ENCODE measurements around the gene NTN5.
"Not testable (repeated sequence)": the region's sequence is repeated elsewhere in the genome, so short reads cannot be mapped to it uniquely, and the experiment has no call there.

Gene NTN5

DNA sequence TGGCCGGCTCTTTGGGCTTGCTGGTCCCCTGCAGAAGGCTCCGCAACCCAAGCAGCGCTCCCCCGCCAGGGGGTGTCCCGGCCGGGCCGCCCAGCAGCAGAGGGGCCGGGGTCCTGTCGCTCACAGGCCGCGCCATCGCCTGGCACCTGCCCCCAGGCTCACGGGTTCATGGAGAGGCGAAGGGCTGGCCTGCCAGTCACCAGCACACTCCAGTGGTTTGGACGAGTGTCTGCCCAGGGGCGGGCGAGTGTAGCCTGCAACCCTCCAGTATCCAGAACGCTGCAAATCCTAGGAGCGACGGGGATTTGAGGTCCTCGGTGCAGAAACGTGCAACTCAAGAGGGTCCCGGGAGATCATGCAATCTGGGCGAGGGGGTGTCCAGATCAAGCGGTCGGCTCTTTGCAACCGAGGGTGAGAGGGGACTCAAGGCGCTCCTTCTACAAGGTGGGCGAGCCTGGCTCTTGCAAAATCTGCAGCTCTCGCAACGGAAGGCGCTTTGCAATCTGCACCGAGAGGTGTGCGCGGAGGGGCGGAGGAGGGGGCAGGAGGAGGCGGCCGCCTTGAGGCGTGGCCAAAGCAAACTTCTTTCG is 35.9 kb downstream of the NTN5 start, which contains the start of gene DBP:
Gene DBP (minus strand): TSS at position 521 of the 590 bp plus-strand sequence. CDS start 385 bp downstream, at position 136.
- 1% methylated on average over 40 of the region's 40 CpGs for WGBS, 2 experiments
- no peaks in the 10 kb centered on the region for H3K9me3 ChIP-seq (ENCODE audit: control insufficient read depth, low read length)
- peak within 1 kb of the TSS; percentile 75 for H3K4me3 ChIP-seq (ENCODE audit: insufficient read depth, low read depth, low read length)
- peaks cover 10% of the 10 kb centered on the region for H3K27me3 ChIP-seq (ENCODE audit: control insufficient read depth, insufficient read depth, low read length, poor library complexity, severe bottlenecking)
- no peaks in the 10 kb centered on the region for H3K36me3 ChIP-seq (ENCODE audit: control insufficient read depth, insufficient read depth, low read length)
- H3K27ac ChIP-seq (ENCODE audit: insufficient read depth, low read depth, low read length, poor library complexity, severe bottlenecking), result peak within 1 kb of the TSS; percentile 95
- H3K4me1 ChIP-seq (ENCODE audit: control insufficient read depth, insufficient read depth, low read length), result peaks cover 13% of the 10 kb centered on the region

DNA sequence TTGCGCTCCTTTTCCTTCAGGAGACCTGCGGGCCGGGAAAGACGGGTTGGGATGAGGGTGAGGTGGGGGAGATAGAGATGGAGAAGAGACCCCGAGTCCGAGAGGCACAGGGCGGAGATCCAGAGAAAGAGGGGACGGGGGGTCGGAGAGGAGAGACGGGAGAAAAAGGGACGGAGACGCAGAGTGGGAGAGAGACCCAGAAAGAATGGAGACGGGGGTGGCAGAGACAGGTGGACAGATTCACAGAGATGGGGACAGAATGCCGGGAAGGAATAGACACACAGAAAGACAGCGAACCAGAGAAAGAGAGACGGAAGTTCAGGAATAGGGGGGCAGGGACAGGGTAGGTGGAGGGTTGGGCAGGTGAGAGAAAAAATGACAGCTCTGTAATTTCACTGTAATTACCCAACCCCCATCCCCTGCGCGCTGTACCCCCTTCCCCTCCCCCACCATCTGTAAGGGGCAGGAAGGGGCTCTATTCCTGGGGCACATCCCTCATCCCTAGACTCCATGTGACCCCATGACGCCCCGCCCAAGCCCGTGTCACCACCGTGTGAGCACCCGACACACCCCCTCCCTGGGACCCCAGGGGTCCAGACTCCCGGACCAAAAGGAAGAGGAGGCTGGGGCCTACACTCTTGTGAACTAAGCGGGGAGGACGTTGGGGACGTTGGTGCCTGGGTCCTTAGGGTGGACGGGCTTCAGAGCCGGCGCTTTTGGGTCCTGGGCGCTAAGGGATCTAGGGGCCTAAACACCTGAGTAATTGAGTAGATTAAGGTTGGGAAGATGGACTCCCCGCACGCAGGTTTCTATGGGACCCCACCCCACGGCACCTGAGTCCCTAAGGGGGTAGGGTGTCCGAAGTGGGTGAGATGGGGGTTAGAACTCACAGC is 36.6 kb downstream of the NTN5 start:
- H3K9me3 ChIP-seq (ENCODE audit: control insufficient read depth, low read length), result no peaks in the 10 kb centered on the region
- H3K4me1 ChIP-seq (ENCODE audit: control insufficient read depth, insufficient read depth, low read length), result peaks cover 13% of the 10 kb centered on the region
- no peaks in the 10 kb centered on the region for H3K36me3 ChIP-seq (ENCODE audit: control insufficient read depth, insufficient read depth, low read length)
- H3K4me3 ChIP-seq (ENCODE audit: insufficient read depth, low read depth, low read length), result peak overlapping the region; percentile 75
- H3K27ac ChIP-seq (ENCODE audit: insufficient read depth, low read depth, low read length, poor library complexity, severe bottlenecking), result no peak overlapping the region
- WGBS, 2 experiments, result 2% methylated on average over 35 of the region's 35 CpGs
- H3K27me3 ChIP-seq (ENCODE audit: control insufficient read depth, insufficient read depth, low read length, poor library complexity, severe bottlenecking), result peaks cover 10% of the 10 kb centered on the region

DNA sequence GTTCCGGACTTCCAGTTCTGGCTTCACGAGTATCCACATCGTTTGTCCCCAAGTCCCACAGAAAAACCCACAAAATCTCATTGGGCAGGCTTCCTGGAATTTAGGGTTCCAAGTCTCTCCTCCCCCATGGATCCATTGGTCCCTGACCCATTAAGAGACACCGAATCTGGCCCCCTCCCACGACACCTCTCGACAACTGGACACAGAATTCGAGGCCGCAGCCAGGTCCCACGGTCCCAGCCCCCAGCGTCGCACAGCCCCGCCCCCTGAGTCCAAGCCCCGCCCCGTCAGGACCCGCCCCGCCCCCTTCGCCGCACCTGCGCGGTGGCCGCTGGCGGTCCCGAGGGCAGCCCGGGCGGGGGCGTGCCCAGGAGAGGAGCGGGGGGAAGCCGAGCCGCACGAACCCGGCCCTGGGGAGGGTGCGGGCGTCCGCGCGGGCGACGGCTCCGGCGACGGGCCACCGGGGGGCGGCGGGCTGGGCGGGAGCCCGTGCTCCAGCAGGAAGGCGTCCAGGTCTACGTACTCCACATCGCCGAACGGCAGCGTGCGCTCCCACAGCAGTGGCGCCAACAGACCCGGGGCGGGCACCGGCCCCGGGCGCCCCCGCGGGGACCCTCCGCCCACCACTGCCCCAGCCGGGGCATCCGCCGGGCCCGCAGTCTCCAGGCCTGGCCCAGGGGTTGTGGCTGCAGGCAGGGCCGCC is 37.4 kb downstream of the NTN5 start:
- Histone ChIP-seq H3K36me3 (ENCODE audit: control insufficient read depth, insufficient read depth, low read length) (no peaks in the 10 kb centered on the region), H3K27me3 (ENCODE audit: control insufficient read depth, insufficient read depth, low read length, poor library complexity, severe bottlenecking) (peaks cover 10% of the 10 kb centered on the region), H3K9me3 (ENCODE audit: control insufficient read depth, low read length) (no peaks in the 10 kb centered on the region), H3K4me1 (ENCODE audit: control insufficient read depth, insufficient read depth, low read length) (peaks cover 20% of the 10 kb centered on the region), H3K27ac (ENCODE audit: insufficient read depth, low read depth, low read length, poor library complexity, severe bottlenecking) (peak overlapping the region; percentile 74), H3K4me3 (ENCODE audit: insufficient read depth, low read depth, low read length) (peak overlapping the region; percentile 75)
- 2% methylated on average over 67 of the region's 67 CpGs for WGBS, 2 experiments

- Histone ChIP-seq H3K27me3 (ENCODE audit: control insufficient read depth, insufficient read depth, low read length, poor library complexity, severe bottlenecking) (peaks cover 10% of the 10 kb centered on the region), H3K9me3 (ENCODE audit: control insufficient read depth, low read length) (no peaks in the 10 kb centered on the region), H3K27ac (ENCODE audit: insufficient read depth, low read depth, low read length, poor library complexity, severe bottlenecking) (peak overlapping the region; percentile 74), H3K36me3 (ENCODE audit: control insufficient read depth, insufficient read depth, low read length) (no peaks in the 10 kb centered on the region), H3K4me3 (ENCODE audit: insufficient read depth, low read depth, low read length) (peak overlapping the region; percentile 75), H3K4me1 (ENCODE audit: control insufficient read depth, insufficient read depth, low read length) (peaks cover 25% of the 10 kb centered on the region)
- 10 to 11% methylated on average over 37 of the region's 37 CpGs for WGBS, 2 experiments
Observed at GRCh38 chr19:48634424-48635262, 38.2 kb downstream of the NTN5 start.

DNA sequence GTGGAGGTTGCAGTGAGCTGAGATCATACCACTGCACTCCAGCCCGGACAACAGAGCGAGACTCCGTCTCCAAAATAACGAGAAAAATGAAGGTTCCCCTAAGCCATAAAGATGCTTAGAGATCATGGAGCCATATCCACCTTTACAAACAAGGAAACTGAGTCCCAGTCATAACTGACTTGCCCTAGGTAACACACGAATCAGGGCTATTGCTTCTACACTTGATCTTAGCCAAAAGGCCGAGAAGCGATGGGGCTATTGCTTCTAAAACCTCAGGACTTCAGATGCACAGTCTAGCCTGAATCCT is 38.8 kb downstream of the NTN5 start:
- Histone ChIP-seq H3K4me3 (ENCODE audit: insufficient read depth, low read depth, low read length) (peak overlapping the region; percentile 20), H3K27me3 (ENCODE audit: control insufficient read depth, insufficient read depth, low read length, poor library complexity, severe bottlenecking) (peaks cover 10% of the 10 kb centered on the region), H3K36me3 (ENCODE audit: control insufficient read depth, insufficient read depth, low read length) (no peaks in the 10 kb centered on the region), H3K27ac (ENCODE audit: insufficient read depth, low read depth, low read length, poor library complexity, severe bottlenecking) (peak overlapping the region; percentile 57), H3K4me1 (ENCODE audit: control insufficient read depth, insufficient read depth, low read length) (peaks cover 29% of the 10 kb centered on the region), H3K9me3 (ENCODE audit: control insufficient read depth, low read length) (no peaks in the 10 kb centered on the region)
- 83 to 90% methylated on average over 7 of the region's 7 CpGs for WGBS, 2 experiments

- Histone ChIP-seq H3K9me3 (ENCODE audit: control insufficient read depth, low read length) (no peaks in the 10 kb centered on the region), H3K4me1 (ENCODE audit: control insufficient read depth, insufficient read depth, low read length) (peaks cover 23% of the 10 kb centered on the region), H3K27ac (ENCODE audit: insufficient read depth, low read depth, low read length, poor library complexity, severe bottlenecking) (no peak overlapping the region), H3K27me3 (ENCODE audit: control insufficient read depth, insufficient read depth, low read length, poor library complexity, severe bottlenecking) (peaks cover 10% of the 10 kb centered on the region), H3K4me3 (ENCODE audit: insufficient read depth, low read depth, low read length) (no peak overlapping the region), H3K36me3 (ENCODE audit: control insufficient read depth, insufficient read depth, low read length) (no peaks in the 10 kb centered on the region)
- 90 to 94% methylated on average over 22 of the region's 22 CpGs for WGBS, 2 experiments
Observed at GRCh38 chr19:48633148-48634035, 39.4 kb downstream of the NTN5 start.

GRCh38 chr19:48632692-48633147 is 40.1 kb downstream of the NTN5 start:
- Histone ChIP-seq H3K9me3 (ENCODE audit: control insufficient read depth, low read length) (no peaks in the 10 kb centered on the region), H3K36me3 (ENCODE audit: control insufficient read depth, insufficient read depth, low read length) (no peaks in the 10 kb centered on the region), H3K4me3 (ENCODE audit: insufficient read depth, low read depth, low read length) (no peak overlapping the region), H3K27ac (ENCODE audit: insufficient read depth, low read depth, low read length, poor library complexity, severe bottlenecking) (no peak overlapping the region), H3K4me1 (ENCODE audit: control insufficient read depth, insufficient read depth, low read length) (peaks cover 22% of the 10 kb centered on the region), H3K27me3 (ENCODE audit: control insufficient read depth, insufficient read depth, low read length, poor library complexity, severe bottlenecking) (peaks cover 10% of the 10 kb centered on the region)

- H3K9me3 ChIP-seq (ENCODE audit: control insufficient read depth, low read length); H3K36me3 ChIP-seq (ENCODE audit: control insufficient read depth, insufficient read depth, low read length); H3K27ac ChIP-seq (ENCODE audit: insufficient read depth, low read depth, low read length, poor library complexity, severe bottlenecking); H3K4me3 ChIP-seq (ENCODE audit: insufficient read depth, low read depth, low read length): not testable (repeated sequence)
- H3K27me3 ChIP-seq (ENCODE audit: control insufficient read depth, insufficient read depth, low read length, poor library complexity, severe bottlenecking), result peaks cover 10% of the 10 kb centered on the region
- peaks cover 22% of the 10 kb centered on the region for H3K4me1 ChIP-seq (ENCODE audit: control insufficient read depth, insufficient read depth, low read length)
- 92 to 95% methylated on average over 11 of the region's 11 CpGs for WGBS, 2 experiments
Observed at GRCh38 chr19:48632286-48632685, 40.5 kb downstream of the NTN5 start.

- H3K9me3 ChIP-seq (ENCODE audit: control insufficient read depth, low read length), result no peaks in the 10 kb centered on the region
- H3K36me3 ChIP-seq (ENCODE audit: control insufficient read depth, insufficient read depth, low read length), result no peaks in the 10 kb centered on the region
- no peak overlapping the region for H3K4me3 ChIP-seq (ENCODE audit: insufficient read depth, low read depth, low read length)
- WGBS, 2 experiments, result 76 to 78% methylated on average over 3 of the region's 3 CpGs
- peaks cover 22% of the 10 kb centered on the region for H3K4me1 ChIP-seq (ENCODE audit: control insufficient read depth, insufficient read depth, low read length)
- H3K27ac ChIP-seq (ENCODE audit: insufficient read depth, low read depth, low read length, poor library complexity, severe bottlenecking), result peak overlapping the region; percentile 91
- H3K27me3 ChIP-seq (ENCODE audit: control insufficient read depth, insufficient read depth, low read length, poor library complexity, severe bottlenecking), result peaks cover 6% of the 10 kb centered on the region
Observed at GRCh38 chr19:48631225-48631624, 41.6 kb downstream of the NTN5 start.
